Astrocyte of the hippocampus (primary cell): ENCODE data around the gene PHLDB1.
A peak's percentile ranks its signal among the peaks of the same experiment; 100 is the strongest.
"Not testable (repeated sequence)": the region's sequence is repeated elsewhere in the genome, so short reads cannot be mapped to it uniquely, and the experiment has no call there.

Experiments used
- DNase-seq: peaks from one replicate; pipeline ENCODE4 v3.0.0; 2011; ENCODE audit warnings: low read depth, low spot score

The PHLDB1 gene

DNA sequence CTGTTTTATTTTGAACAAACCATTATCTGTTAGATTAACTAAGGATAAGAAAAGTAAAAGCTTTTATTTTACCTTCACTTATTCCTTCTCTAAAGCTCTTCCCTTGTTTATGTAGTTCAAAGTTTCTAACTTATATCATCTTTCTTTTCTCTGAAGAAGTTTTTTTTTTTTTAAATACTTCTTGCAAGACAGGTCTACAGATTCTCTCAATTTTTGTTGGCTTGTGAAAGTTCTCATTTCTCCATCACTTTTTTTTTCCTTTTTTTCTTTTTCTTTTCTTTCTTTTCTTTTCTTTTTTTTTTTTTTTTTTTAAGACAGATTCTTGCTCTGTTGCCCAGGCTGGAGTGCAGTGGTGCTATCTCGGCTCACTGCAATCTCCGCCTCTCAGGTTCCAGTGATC lies 76.8 kb downstream of the PHLDB1 start:
- no peak for DNase-seq

DNA sequence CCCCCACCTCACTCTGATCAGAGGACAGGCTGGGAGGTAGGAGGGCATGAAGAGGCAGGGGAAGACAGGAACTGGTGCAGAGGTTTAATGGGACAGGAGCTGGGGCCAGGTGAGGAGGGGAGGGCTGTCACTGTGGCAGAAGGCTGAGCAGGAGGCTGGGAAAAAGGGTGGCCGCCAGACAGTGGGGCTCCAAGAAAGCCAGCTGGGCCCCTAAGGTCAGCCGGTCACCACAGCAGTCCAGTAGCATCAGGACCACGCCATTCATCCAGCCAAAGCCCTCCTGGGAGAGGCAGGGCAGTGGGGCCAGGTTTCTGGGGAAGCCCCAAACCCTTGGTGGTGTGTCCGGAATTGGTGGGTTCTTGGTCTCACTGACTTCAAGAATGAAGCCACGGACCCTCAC lies 80.5 kb downstream of the PHLDB1 start:
- DNase-seq, result no peak

DNA sequence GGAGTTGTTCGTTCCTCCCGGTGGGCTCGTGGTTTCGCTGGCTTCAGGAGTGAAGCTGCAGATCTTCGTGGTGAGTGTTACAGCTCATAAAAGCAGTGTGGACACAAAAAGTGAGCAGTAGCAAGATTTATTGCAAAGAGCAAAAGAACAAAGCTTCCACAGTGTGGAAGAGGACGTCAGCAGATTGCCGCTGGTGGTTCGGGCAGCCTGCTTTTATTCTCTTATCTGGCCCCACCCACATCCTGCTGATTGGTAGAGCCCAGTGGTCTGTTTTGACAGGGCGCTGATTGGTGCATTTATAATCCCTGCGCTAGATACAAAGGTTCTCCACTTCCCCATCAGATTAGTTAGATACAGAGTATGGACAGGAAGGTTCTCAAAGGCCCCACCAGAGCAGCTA lies 80.9 kb downstream of the PHLDB1 start:
- DNase-seq, result not testable (repeated sequence)

DNA sequence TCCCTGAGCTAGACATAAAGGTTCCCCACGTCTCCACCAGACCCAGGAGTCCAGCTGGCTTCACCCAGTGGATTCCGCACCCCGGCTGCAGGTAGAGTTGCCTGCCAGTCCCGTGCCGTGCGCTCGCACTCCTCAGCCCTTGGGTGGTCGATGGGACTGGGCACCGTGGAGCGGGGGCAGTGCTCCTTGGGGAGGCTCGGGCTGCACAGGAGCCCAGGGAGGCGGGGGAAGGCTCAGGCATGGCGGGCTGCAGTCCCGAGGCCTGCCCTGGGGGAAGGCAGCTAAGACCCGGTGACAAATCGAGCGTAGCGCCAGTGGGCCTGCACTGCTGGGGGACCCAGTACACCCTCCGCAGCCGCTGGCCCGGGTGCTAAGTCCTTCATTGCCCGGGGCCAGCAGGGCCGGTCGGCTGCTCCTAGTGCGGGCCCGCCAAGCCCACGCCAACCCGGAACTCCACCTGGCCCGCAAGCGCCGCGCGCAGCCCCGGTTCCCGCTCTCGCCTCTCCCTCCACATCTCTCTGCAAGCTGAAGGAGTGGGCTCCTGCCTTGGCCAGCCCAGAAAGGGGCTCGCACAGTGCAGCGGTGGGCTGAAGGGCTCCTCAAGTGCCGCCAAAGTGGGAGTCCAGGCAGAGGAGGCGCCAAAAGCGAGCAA lies 81.6 kb downstream of the PHLDB1 start:
- no peak for DNase-seq

DNA sequence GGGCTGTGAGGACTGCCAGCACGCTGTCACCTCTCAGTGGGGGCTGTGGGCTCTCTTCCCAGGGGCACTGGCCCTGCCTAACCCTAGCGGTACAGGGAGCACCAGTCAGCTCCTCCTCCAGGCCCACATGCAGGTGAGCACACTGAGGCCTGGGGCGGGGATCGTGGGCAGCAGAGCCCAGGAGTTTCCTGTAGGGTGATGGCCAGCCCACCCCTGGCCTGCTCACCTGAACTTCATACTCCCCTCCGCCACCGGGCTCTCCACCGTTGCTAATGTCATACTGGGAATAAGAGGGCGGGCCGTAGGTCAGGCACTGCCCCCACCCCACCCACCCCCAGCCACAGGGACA lies 82.1 kb downstream of the PHLDB1 start:
- DNase-seq, result no peak

DNA sequence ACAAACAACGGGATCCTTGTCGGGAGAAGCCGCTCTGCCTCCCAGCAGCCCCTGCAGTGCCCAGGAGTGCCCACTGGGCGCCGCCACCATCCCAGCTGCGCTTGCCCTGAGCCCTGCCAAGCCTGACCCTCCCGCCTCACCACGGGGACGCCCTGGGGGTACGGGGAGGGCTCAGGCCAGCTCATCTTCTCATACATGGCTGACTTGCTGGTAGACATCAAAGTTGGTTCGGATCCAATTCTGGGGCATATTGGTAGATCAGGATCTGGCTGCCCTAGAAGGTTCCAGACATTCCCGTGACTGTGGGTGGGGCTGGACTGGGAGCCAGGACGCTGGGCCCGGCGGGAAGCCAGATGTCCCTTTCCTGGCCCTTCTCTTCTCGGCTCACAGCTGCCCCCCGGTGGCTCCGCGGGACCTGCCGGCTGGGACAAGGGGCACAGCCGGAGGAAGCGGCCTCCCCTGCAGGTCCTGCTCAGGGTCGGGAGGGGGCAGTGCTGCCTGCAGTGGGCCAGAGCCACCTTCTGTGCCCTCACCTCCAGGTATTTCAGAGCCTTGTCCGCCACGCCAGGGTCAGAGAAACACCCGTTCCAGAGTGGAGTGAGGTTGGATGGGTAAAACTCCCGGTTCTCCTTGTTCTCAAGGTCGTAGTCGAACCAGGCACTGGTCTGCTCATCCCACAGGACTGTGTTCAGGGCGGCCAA lies 82.6 kb downstream of the PHLDB1 start:
- peak; percentile 98 for DNase-seq

DNA sequence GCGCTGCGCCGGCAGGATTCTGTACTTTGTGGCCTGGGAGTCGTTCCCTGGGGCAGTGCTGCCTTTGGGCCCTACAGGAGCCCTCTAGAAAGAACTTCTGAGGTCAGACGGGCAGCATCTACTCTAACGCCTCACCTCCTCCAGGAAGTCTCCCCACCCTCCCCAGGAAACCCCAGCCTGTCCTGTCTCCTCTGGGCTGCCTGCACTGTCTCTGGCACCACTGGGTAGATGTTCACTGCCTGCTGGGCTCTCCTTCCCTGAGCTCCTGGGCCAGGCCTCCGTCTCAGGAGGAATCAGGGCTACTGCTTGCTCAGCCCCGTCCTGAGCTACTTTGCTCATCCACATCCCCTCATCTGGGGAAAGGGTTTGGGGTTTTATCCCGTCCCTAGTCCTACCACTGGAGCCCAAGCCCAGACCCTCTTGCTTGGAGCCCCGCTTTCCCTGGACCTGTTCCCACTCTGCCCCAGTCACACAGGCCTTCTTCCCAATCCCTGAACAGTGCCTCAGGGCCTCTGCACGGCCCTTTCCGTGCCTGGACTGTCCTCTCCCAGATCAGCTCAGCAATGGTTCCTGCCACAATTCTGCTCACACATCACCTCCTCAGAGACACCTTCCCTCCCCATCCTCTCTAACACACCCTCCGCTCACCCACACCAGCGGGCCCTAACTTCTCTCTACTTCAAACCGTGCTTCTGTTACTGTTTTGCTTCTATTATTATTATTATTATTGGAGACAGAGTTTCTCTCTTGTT lies 83.3 kb downstream of the PHLDB1 start:
- DNase-seq, result no peak

DNA sequence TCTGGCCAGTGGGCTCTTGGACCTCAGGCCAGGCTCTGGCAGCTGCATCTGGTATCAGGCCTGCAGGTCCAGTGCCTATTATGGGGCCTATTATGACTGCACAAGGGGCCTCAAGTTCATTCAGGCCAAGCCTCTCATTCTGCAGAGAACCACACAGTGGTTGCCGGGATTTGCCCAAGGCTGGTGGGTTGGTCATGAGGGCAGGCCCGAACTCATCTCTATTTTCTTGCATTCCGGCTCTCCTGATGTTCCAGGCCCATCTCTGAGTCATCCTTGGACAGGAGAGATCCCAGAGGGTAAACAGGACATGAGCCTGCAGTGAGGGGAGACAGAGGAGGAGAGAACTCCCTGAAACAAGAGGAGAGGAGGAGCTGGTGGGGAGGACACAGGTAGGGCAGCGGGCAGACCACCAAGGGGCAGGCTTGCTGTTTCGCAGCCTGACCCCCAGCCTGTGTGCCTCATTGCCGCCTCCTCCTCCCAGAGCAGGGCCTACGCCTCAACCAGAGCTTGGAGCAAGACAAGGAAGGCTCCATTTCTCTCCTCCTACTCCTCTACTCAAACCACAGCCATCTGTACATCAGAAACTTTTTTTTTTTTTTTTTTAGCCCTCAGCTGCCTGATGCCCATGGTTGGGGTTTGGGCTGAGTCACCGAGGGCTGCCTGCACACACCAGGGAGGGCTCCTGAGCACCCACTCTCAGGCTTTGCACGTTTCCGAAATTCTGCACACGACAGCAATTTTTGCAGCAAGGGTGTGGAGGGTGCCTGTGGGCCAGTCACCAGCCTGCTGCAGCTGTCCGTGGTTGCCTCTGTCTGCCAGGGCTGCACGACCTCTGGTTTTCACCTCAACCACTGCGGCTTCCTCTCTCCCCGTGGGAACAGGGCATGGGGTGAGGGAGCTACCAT lies 84.8 kb downstream of the PHLDB1 start:
- peak; percentile 18 for DNase-seq

DNA sequence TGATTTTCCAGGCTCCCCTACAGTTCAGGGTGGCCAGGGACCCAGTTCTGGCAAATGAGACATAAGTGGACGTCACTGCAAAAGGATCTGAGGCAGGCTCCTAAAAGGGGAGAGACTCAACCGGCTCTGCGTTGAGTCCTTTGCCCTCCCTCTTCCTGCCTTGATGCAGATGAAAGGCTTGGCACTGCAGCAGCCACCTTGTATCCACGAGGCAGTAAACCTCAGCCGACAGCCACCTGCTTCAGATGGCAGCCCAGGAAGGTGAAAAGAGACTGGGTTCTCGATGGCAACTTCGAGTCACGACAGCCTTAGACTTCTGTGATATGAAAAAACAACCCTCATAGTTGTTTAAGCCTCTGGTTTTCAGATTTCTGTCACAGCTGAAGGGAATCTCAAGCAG lies 86.8 kb downstream of the PHLDB1 start:
- no peak for DNase-seq

DNA sequence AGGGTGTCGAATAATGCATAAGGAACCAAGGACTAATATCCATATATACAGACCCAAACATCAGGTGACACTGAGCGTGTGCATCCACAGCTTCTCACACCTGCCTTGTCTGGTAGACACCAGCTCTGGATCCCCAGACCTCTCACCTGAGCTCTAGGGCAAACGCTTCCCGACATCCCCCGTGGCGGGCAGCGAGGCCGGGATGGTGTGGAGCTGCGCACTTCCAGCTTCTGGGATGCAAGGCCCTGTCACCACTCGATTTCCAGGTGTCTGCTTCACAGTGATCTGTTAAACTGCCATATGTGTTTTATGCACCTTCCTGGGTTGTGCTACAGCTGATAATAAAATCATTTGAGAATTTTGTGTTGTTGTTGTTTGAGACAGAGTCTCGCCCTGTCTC lies 87.4 kb downstream of the PHLDB1 start:
- DNase-seq, result no peak

DNA sequence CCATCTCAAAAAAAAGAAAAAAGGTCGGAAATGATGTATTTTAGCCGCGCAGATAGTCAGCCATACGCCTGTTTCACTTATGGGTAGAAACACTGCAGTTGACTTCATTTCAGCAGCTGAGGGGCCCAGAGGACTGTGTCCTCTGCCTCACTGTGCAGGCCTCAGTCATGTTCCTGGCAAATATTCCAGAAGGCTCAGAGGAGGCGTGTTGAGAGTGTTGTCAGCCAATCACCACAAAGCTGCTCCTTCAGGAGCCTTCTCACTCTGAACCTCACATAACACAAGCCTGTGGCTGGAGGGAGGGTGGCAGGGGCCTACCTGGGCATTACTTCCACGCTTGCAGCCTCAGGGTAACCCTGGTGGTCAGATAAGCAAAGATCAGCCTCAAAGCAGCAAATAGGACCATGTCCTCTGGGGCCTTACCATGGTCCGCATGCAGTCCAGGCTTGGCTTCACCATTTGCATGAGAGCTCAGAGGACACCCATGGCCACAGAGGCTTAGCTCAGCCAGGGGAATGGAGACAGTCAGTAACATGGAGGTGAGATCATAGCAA lies 89.3 kb downstream of the PHLDB1 start:
- no peak for DNase-seq

DNA sequence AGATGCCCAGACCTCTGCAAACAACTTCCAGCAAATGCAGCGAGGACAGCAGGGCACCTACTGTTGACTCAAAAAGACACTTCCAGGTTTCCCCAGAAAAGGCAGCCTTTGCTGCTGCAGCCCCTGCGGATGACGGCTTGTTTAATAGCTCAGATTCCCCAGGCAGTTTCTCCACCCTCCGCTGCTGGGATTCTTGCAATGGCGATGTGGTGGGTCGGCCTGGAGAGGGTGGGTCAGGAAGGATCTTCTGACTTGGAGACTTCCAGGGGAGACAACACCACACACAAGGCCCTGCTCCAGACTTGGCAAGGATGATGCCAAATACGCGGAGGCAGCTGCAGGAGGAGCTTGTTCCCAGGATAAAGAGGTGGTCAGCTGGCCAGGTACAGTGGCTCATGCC lies 89.9 kb downstream of the PHLDB1 start:
- DNase-seq, result no peak

DNA sequence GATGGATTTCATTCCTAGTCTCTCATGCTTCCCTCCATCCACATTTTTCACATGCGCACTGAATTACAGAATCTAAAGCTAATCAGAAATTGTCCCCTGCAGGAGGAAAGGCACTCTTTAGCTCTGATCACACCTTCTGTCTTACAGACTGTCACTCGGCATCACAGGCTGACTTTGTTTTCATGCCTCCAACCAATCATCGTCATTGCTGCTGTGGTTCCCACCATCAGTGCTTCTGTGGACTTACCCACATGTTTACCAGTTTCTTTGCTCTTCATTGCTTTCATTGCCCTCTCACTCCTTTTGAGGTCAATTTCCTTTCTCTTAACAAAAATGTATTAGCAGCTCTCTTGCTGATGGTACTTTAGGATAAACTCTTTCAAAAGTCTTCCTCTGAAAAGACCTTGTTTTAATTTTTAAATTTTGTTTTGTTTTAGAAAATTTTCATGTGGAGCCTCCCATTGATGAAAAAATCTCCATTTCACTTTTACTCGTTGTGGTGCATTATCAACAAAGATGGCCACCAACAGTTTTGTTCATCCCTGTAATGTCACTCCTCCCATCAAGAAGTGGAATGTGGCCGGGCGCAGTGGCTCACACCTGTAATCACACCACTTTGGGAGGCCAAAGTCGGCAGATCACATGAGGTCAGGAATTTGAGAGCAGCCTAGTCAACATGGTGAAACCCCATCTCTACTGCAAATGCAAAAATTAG lies 92.2 kb downstream of the PHLDB1 start:
- no peak for DNase-seq

DNA sequence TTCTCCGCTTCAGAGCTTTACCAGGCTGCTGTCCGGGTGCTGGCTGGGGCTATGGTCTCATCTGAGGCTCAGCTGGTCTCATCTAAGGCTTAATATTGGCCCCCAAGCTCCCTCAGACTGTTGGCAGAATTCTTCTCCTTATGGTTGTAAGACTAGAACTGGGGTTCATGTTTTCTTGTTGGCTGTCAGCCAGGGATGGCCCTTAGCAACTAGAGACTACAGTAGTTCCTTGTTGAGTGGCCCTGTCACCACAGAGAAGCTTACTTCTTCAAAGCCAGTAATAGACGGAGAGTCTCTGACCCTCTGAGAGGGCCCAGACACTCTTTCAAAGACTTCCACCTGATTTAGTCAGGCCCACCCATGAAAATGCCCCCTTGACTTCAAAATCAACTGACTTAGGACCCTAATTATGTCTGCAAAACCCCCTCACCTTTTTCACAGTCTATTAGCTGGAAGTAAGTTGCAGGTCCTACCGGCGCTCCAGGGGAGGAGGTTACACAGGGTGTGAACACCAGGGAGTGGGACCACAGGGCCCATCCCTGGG lies 96.2 kb downstream of the PHLDB1 start:
- DNase-seq, result no peak

DNA sequence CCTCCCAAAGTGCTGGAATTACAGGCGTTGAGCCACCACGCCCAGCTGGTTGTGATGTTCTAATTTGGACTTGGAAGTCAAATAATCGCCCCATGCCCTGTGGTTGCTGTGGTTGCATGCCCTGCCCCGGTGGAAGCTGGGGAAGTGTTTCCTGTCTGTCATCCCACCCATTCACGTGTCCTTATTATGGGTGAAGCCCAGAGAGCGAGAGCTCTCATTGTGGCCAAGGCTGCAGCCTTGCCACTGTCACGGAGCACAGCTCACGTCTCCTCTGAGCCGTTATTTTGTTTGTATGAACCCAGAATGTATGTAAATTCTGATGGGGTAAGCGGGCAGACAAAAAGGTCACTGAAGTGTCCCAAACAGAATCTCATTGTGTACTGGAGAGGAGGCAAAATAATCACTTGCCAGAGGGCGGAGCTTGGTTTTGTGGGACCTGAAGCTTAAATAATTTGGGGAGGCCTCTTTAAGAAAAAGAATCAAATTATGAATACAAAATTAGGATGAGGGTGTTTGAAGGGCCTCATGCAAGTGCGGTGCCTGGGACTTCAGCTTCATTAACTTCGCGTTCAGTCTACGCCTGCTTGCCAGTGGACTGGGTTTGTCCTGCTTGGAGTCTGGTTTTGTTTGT lies 97.8 kb downstream of the PHLDB1 start:
- DNase-seq, result peak; percentile 57

DNA sequence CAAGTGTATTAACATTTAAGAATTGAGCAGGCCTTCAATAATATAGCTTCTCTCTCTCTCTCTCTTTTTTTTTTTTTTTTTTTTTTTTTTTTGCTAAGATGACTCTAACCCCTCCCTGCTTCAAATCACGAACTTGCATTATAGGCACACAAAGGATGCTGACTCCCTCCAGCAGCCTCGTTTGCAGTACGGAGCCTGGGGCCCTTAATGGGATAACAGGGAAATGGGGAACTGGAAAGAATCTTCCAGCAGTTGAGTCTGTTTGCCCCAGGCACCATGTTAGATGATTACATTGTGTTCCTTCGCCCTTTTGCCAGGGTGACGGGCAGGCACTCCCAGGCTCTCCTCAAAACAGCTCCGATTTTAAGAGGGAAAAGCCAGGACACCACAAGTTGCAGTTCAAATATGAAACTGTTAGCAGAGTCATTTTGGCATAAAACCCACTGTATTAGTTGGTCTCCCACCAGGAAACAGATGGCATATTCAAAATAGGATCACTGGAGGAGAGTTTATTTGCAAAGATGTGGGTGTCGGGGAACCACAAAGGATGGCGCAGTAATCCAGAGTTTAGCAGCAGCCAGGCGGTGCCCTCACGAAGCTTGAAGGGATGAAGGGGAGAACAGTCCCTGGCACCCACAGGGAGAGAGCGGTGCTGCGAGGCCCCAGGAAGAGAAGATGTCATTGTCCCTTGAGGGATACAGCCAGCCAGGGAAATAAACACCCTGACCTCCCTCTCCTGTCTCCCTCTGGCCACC lies 98.6 kb downstream of the PHLDB1 start:
- peak; percentile 28 for DNase-seq

DNA sequence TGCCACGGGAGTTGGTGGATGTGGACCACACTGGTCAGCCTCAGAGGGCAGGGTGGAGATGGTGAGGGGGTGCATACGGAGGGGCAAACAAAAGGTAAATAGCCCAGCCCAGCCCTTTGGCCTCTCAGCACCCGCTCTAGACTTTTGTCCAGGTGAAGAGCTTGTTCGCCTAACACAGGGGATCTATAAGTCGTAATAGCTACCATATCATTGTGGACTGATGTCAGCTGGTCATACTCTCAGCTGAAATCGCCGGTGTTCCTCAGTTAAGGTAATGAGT lies 99.1 kb downstream of the PHLDB1 start:
- DNase-seq, result no peak
